GM04504 (cell line): Measurements from ENCODE around the gene ADGRL3.

Experiments
- DNase-seq: peaks from one replicate; pipeline ENCODE4 v3.0.0-alpha.2; 2012; ENCODE audit warnings: low read depth

Gene ADGRL3

DNA sequence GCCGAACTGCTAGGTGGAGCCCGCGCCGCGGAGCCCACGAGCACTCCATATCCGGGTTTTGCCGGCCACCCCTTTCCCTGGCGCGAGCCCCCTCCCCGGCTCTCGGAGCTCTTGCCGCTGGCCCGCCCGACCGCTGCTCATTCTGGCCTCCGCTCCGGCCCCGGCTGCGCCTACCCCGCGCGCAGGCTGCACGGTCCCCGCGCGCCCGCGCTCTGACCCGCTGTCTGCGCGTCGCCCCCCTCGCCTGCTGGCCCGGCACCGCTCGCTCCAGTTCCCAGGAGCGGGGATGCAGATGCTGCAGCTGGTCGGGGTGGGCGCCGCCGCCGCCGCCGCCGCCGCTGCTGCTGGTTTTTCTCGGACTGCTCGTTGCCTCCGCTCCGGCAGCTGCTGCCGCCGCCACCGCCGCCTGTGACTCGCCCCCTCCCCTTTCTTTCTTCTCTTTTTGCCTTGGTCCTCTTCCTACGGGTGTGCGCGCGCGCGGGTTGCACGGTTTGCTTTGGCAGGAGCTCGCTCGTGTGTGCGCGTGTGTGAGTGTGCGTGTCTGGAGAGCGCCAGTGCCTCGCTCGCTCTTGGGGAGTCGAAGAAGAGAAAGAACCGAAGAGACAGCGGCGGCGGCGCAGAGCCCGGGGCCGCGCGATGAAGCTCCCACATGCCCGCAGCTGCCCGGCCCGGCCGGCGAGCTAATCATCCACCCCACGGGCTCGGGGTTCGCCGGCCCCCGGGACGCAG, at the start of gene ADGRL3:
Gene ADGRL3 (plus strand): TSS at position 140 of the 729 bp plus-strand sequence.
- DNase-seq: no peak

DNA sequence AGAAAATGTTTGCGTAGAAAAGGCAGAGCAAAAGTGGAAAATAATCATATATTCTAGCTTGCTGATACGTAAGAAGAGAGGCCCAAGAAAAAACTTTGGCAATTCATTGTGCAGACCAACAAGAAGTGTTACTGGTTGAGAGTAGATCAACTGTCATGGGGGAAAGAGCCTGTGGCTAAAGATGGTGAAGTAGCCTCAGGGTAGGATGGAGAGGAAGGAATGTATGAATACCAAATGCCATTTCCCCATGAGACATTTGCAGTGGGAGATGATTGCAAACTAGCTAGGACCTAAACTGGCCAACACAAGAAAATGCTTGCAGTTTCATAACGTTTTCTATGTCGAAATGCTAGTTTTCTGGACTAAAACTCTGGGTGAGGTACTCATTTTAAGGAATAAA, 47.7 kb upstream of the ADGRL3 start:
- DNase-seq: no peak

DNA sequence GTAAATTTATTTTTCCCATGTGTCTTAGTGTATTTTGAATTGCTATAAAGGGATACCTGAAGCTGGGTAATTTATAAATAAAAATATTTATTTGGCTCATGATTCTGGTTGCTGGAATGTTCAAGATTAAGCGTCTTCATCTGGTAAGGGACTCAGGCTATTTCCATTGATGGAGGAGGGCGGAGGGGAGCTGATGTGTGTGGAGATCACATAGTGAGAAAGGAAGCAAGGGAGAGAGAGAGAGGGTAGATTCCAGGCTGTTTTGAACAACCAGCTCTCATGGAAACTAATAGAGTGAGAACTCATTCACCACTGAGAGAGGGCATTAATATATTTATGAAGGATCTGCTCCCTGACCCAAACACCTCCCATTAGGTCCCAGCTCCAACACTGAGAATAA, 39.6 kb upstream of the ADGRL3 start:
- no peak for DNase-seq

GRCh38 chr4:61162116-61162515, 38.0 kb upstream of the ADGRL3 start:
- DNase-seq: no peak

DNA sequence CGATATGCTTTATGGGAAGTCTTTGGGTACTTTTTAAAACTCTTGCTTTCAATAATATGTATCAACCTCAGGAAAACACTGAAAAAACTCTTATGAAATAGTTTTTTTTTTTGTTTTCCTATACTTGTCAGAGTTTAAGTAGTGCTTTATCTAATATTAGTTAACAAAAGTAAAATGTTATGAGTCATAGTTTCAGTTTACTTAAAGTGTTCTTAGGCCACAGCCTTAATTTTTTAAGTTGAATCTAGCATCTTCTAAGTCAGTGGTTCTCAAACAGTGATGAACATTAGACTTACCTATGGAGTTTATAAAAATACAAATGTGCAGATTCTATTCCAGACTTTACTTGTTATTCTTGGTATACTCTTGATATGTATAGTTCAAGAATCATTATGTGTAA, 26.3 kb upstream of the ADGRL3 start:
- DNase-seq: no peak

DNA sequence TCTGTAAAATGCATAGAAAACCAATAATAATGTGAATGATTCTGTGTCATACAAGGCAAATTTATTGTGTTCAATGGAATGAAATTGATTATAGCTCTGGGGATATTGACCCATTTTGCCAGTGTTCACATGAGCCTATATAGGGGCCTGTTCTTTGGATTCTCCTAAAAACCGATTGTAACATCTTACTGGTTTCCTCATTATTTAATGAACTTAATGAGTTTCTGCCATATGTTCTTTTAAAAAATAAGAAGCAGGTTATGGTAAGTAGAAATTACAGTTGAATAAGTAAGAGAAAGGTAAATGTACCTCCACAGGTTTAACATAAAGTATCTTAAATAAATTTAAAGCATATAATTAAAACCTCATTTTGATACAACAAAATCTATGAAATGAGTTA, 24.6 kb upstream of the ADGRL3 start:
- no peak for DNase-seq

GRCh38 chr4:61177367-61177766, 22.8 kb upstream of the ADGRL3 start:
- no peak for DNase-seq

GRCh38 chr4:61180405-61180804, 19.7 kb upstream of the ADGRL3 start:
- no peak for DNase-seq

DNA sequence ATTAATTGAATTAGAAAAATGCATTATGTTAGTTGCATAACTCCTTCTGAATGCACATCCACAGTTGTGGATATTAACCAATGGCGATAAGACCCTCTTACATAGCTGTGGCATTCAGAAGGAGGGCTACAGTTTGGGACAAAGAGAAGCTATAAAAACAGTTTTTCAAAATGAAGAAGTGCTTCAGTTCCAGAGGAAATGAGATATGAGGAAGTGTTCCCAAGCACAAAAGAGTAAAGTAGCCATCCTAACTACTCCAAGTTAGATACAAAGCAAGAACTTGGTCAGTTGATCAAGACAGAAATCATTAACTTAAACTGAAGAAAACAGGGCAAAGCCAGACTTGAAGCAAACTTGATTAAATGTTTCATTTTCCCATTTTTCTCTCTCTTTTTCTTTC, 17.2 kb upstream of the ADGRL3 start:
- DNase-seq: no peak

DNA sequence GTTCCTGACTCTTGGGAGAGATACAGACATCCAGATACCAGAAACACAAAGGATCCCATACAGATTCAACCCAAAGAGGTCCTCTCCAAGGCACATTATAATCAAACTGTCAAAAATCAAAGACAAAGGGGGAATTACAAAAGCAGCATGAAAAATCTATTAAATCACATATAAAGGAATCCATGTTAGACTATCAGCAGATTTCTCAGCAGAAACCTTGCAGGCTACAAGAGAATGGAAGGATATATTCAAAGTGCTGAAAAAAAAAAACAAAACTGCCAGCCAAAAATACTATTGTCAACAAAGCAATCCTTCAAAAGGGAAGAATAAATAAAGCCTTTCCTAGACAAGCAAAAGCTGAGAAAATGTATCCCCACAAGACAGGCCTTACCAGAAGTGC, 14.8 kb upstream of the ADGRL3 start:
- DNase-seq: no peak

DNA sequence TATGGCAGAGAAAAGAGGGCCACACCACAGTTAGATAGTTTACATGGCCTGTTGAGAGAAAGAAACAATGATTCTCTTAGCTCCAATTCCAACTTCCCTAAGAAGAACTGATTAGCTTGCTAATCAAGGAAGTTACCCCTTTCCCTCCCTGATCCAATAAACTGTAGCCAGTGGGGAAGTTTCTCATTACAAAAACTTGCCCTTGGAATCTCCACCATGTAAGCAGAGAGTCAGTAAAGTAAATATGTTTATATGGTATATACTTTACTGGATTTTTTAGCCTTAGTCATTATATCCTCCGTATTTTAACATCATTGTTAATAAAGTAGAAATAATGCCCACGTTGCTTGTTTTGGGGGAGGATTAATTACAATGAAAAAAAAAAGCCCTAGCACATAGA, 7.7 kb upstream of the ADGRL3 start:
- no peak for DNase-seq

- DNase-seq: no peak
These were observed 6.3 kb upstream of the ADGRL3 start for GRCh38 chr4:61193863-61194262.

DNA sequence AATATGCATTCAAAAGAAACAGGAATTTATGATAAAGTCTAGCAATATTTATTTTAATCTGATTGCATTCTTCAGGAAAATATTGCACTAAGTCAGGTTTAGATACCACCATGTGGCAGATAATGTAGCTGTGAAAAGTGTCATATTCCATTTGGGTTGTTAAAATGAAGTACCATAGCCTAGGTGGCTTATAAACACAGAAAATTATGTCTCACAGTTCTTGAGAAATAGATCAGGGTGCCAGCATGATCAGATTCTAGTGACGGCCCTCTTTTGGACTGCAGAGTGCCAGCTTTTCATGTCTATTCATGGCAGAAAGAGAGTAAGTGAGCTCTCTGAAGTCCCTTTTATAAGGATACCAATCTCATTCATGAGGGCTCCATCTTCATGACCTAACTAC, 5.6 kb upstream of the ADGRL3 start:
- DNase-seq: no peak

- DNase-seq: no peak
These were observed 5.0 kb upstream of the ADGRL3 start for GRCh38 chr4:61195101-61195500.

DNA sequence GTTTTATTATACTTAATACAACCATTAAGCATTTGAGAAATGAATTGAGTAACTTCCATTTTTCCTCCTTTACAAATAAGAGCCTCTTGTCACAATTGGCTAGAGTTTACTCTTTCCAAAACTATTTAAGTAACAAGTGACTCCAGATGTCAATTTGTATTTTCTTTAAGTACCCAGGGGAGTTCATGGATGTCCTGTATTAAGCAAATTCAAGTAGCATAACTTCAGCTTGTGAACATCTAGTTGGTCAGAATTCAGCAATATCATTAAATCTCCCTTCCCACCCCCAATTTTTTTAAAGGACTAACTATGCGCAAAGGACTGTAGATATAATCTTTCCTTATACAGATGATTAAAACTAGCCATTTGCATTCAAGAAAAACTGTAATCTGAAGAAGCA, 1.4 kb upstream of the ADGRL3 start:
- DNase-seq: no peak

DNA sequence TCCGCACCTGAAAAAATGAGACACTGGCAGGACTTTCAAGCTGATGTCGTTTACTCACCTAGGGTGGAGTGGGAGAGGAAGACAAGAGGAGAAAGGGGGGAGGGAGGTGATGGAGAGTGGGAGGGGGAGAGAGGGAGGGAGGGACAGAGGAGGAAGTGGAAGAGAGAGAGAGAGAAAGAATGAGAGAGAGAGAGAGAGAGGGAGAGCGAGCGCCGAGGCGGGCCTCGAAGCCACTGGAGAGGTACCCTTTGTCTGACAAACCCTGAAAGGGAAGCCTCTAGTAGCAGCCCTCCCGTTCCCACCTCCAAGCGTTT, 296 bp upstream of the ADGRL3 start:
- no peak for DNase-seq

- DNase-seq: no peak
These were observed 895 bp downstream of the ADGRL3 start for GRCh38 chr4:61200916-61201526.

DNA sequence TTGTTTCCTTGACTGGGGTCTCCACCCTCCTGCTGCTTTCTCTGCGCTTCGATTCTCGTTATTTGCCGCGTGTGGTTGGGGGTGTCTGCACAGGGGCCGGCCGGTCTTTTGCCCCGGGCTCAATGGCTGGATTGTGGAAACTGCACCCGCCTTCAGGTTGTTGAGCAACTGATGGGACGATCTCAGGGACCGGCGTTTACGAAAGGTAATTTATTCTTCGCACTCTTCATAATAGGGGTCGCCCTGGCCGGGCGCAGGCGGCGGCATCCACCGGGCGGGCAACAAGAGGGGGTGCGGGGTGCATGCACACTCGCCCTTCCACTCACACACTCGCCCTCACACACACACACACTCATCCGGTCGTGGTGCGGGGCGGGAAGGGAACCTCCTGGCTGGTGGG, 1.4 kb downstream of the ADGRL3 start:
- DNase-seq: no peak

DNA sequence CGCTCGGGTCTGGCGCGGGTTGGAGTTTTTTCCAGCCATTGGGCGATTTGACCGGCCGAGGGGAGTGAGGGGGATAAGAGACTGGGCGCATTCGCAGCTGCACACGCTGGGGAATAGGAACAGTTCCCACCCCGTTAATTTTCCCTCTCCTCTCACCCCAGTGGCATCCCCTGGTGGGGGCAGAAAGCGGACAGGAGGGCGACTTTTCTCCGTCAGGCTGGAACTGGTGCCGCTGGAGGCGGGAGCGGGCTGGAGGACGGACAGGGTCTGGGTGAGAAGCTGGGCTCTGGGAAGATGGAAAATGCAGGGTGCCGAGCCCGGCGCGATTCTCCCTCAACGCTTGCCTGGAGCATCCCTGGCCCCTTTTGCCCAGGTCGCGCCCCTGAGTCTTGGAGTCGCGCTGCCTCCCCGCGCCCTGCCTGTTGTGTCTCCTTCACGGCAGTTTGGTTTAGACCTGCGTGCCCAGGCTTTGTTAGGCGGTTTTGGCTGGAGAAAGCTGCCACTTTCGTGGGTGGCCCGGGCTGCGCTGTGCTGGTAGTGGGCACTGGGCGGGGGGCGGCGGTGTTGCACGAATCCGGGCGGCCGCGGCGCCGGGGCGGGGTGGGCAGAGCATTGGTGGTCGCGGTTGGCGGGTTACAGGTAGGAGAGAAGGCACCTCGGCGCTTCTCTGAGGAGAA, 2.0 kb downstream of the ADGRL3 start:
- DNase-seq: no peak

DNA sequence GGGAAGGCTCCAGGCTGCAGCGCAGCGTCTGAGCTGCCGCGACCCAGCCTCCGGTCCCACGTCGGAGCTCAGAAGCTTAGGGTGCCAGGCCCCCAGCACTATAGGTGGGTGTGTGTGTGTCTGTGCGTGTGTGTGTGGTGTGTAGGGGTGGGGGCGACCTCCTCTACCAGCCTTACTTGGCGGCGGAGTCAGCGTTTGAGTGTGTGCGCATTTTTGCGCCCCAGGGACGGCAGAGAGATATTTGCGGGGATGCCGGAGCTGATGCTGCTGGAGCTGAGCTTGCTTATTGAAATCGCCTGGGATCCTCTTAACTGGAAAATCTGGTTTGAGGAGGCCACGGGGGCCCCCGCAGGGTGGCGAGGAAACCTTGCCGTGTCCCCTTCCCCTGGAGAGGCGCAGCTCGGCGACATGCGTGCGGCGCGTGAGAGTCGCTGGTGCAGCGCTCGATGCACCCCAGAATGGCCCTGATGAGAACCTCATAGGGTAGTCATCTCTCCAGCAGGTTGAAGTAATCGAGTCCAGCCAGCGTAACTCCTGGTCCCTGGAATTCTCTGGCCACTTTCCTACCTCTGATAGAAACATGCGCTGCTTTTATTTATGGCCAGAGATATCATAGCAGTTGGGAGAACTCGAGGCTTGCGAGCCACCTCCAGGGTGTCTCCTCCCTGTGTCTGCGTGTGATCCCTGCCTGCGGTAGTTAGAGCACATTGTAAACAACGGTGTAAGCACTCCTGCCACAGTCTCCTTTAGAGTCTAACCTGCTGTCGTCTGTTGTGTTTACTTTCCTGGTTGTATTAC, 2.7 kb downstream of the ADGRL3 start:
- no peak for DNase-seq

GRCh38 chr4:61203436-61203790, 3.3 kb downstream of the ADGRL3 start:
- no peak for DNase-seq

DNA sequence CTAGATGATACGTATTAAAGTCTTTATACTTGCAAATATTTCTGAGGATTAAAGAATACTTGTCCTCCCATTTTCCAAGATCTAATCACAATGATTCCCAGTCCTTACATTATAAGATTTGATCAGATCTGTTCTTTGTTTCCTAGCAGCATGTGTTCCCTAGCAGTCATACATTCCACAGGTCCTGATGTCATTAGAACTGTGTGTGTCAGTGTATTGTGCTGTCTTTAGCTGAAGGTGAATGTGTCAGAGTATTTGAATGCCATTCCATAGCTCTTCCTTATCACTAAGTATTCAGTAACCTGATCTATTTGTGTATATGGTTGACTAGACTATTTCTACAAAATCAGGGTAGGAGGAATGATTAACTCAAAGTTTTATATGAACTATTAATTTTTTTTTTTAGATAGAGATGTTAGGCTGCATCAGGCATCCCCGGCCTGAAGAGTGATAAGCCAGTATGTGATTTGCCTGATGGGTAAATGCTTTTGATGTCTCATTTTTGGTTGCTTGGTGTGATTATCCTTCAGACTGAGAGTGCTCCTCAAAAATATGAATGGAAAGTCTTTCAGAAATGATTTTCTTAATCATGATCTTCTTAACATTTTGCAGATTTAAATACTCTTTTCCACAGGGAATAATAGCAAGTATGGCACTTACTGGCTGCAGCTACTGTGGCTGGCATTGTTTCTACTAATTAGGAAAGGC, 4.4 kb downstream of the ADGRL3 start:
- no peak for DNase-seq
